ENCODE results near the gene CAB39L. TPM values are rescaled to one million over a fixed set of nuclear protein-coding genes. Genes with fewer than 3 reads are reported as not detected.

The CAB39L gene
- total and polyA plus RNA-seq, 2 of the 4 experiments (the other 2 are of a cell fraction): 8.5 to 16.7 TPM

- Histone ChIP-seq H3K36me3 (ENCODE audit: control insufficient read depth, insufficient read depth, low read length) (no peaks in the 10 kb centered on the region), H3K23ac (ENCODE audit: low read depth, low read length) (no peak overlapping the region), H3K14ac (replicated peaks; ENCODE audit: low read depth, low read length) (no peak overlapping the region), H3K4me3 (ENCODE audit: insufficient read depth, low read depth, low read length) (no peak overlapping the region), H4K5ac (ENCODE audit: low read depth, low read length) (no peak overlapping the region), H2AK5ac (ENCODE audit: low read depth, low read length) (no peak overlapping the region), H3K9me3 (ENCODE audit: control insufficient read depth, insufficient read depth, low read length) (no peaks in the 10 kb centered on the region), H2BK15ac (ENCODE audit: low read depth, low read length) (no peak overlapping the region), H2BK20ac (ENCODE audit: low read depth, low read length) (no peak overlapping the region), H3K9ac (ENCODE audit: low read depth, low read length) (no peak overlapping the region), H4K20me1 (ENCODE audit: insufficient read depth, low read length) (no peaks in the 10 kb centered on the region), H2BK120ac (ENCODE audit: low read depth, low read length) (no peak overlapping the region), H3K18ac (ENCODE audit: low read depth, low read length) (no peak overlapping the region), H2AK9ac (replicated peaks; ENCODE audit: low read depth, low read length, poor library complexity) (no peak overlapping the region), H3K9me1 (ENCODE audit: insufficient read depth, low read length) (peaks cover 4% of the 10 kb centered on the region; the same call in 1 of the 2 replicates), H3K27me3 (ENCODE audit: control insufficient read depth, insufficient read depth, low read length) (no peaks in the 10 kb centered on the region), H4K91ac (ENCODE audit: insufficient read depth, low read depth, low read length) (no peak overlapping the region), H3K79me1 (ENCODE audit: low read depth in 1 of 2, low read length in 2 of 2) (no peaks in the 10 kb centered on the region), H2BK5ac (ENCODE audit: low read depth, low read length, poor library complexity, severe bottlenecking) (no peak overlapping the region), H3K56ac (ENCODE audit: extremely low read depth, insufficient read depth, low read length) (no peak overlapping the region), H4K8ac (ENCODE audit: low read depth in 2 of 2, low read length in 2 of 2) (no peak overlapping the region), H3K4me1 (ENCODE audit: control insufficient read depth, insufficient read depth, low read length) (no peaks in the 10 kb centered on the region), H3K4me2 (ENCODE audit: low read depth, low read length) (no peak overlapping the region), H3K4ac (ENCODE audit: low read depth, low read length) (no peak overlapping the region), H3K27ac (ENCODE audit: insufficient read depth, low read length) (no peak overlapping the region), H2AFZ (replicated peaks; ENCODE audit: low read length, poor library complexity) (no peak overlapping the region)
- intact Hi-C loops (cut with micrococcal nuclease): no loop called here
- CTCF ChIA-PET: no interaction called here
- ATAC-seq (ENCODE audit: low read depth) (no peak), DNase-seq (no peak)
- WGBS, 2 experiments (ENCODE audit: extremely low coverage in 2 of 2, insufficient read length in 1 of 2): 100% methylated on average over 1 of the region's 3 CpGs; no CpG with 5 or more reads in 1 of the 2 experiments
- dilution Hi-C loops (cut with HindIII; ENCODE audit: low sequenced_read_pairs, unreplicated experiment): no loop called here
- in situ Hi-C loops (cut with MboI; ENCODE audit: low sequenced_read_pairs): no loop called here
- TF ChIP-seq CEBPB (IDR thresholded peaks at IDR 0.05; ENCODE audit: low read depth, low read length): 0 out of 2 replicates have a peak, but pooled peaks have one; percentile 32
- no peak for TF ChIP-seq ELK1 (IDR thresholded peaks at IDR 0.05; ENCODE audit: borderline replicate concordance, low read depth, low read length)
- no TSS peak for BruUV-seq (replicated peaks)
- POLR2A ChIA-PET (ENCODE audit: unreplicated experiment): no interaction called here
Measured at GRCh38 chr13:49417161-49417560, 26.7 kb downstream of the CAB39L start.
